22Rv1 (cell line): ENCODE data around the gene RNASET2.

Experiments
- CTCF ChIP-seq: fragments of 450-650 bp; IDR thresholded peaks from 2 replicates; pipeline ENCODE4 v1.5.1; 2017; ENCODE audit warnings: mild to moderate bottlenecking
- ZFX ChIP-seq: fragments of 450-650 bp; IDR thresholded peaks from 2 replicates; pipeline ENCODE4 v1.6.1; 2017; ENCODE audit warnings: antibody characterized with exemption, borderline replicate concordance

- TF ChIP-seq CTCF (no peak), ZFX (no peak)
Observed at GRCh38 chr6:166971271-166971670, 14.9 kb upstream of the RNASET2 start.
